Measurements from ENCODE around the gene WDR37.
"Not testable (repeated sequence)": the region's sequence is repeated elsewhere in the genome, so short reads cannot be mapped to it uniquely, and the experiment has no call there.

The WDR37 gene

GRCh38 chr10:1056326-1057105 lies at the start of gene WDR37:
Gene WDR37, plus strand, starts transcription at chr10:1056385. Its CDS starts 15,771 bp downstream, at chr10:1072156.
- DNase-seq: peak; percentile 55 to 73

- DNase-seq: no peak
These were observed 49.6 kb upstream of the WDR37 start for GRCh38 chr10:1006573-1006972.

DNA sequence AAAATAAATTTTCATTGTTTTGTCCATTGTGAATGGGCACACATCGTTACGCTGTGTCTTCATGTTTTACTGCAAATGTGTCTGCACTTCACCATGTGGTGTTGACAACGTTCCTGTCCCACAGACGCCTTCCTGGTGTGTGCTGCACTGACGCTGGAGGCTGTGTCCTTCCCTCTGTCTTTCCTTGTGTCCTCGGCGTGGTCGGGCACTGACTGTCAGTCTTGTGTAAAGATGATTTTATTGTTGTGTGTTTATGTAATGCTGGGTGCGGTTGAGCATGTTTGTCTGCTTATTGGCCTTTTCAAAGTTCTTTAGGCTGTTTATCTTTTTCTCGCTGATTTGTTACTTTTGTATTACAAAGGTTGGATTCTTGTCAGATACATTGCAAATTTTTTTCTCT lies 48.6 kb upstream of the WDR37 start:
- no peak for DNase-seq

DNA sequence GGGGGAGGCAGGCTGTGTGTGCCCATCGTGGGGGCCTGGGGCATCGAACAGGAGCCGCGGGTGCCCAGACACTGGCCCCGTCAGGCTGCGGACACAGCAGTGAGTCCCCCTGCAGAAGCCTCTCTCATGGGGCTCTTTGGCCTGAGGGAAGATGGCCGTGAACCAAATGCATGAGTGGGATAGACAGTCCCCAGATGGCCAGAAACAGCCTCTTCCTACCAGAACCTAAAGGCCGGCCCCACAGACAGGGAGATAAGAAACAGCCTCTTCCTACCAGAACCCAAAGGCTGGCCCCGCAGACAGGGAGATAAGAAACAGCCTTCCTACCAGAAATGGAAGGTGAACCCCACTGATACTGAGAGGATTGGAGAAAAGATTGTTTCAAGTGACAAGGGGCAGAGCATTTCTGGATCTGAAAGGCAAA lies 47.1 kb upstream of the WDR37 start:
- DNase-seq: no peak

DNA sequence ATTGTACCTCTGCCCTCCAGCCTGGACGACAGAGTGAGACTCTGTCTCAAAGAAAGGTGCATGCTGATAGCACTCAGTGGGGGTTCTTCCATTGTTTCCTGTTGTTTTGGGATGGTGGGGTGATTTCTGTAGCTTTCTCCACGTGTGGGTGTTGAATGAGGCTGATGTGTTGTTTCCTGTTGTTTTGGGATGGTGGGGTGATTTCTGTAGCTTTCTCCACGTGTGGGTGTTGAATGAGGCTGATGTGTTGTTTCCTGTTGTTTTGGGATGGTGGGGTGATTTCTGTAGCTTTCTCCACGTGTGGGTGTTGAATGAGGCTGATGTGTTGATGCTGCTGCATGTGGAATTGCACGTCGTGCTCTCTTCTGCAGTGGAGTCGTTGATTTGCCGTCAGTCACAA lies 46.2 kb upstream of the WDR37 start:
- not testable (repeated sequence) for DNase-seq

- DNase-seq: no peak
These were observed 45.5 kb upstream of the WDR37 start for GRCh38 chr10:1010703-1011102.

DNA sequence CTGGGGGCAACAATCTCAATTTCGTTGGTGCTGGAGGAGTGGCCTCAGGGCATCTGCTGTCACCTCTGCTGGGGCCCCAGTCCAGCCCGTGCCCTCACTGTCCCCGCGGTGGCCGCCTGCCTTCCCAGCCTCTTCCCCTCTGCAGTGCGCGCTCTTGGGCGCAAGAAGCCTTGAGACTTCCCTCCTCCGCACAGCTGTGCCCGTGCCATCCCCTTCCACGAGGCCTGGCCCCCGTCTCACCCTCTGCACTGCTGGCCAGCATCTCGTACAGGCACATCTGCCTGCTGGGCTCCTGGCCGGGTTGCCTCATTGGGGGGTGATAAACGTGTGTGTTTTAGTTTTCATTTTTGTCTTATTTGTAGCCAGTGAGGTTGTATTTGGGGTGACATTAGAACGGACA lies 44.5 kb upstream of the WDR37 start:
- DNase-seq: no peak

DNA sequence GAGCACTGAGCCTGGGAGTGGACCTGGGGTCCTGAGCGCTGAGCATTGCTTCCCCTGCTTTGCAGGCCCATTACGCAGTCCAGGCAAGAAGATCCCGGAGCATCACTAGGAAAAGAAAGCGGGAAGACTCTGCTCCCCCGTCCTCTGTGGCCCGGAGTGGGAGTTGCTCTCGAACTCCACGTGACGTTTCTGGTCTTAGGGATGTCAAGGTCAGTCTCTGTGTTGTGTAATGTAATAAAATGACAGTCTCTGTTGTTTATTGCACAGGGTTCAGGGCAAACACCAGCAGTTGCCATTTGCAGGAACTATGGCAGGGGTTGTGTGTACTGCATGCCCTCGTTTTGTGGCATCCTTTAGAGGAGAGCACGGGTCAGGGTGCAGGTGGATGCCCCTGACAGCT lies 40.5 kb upstream of the WDR37 start:
- DNase-seq: no peak

GRCh38 chr10:1019362-1019761 lies 36.8 kb upstream of the WDR37 start:
- no peak for DNase-seq

DNA sequence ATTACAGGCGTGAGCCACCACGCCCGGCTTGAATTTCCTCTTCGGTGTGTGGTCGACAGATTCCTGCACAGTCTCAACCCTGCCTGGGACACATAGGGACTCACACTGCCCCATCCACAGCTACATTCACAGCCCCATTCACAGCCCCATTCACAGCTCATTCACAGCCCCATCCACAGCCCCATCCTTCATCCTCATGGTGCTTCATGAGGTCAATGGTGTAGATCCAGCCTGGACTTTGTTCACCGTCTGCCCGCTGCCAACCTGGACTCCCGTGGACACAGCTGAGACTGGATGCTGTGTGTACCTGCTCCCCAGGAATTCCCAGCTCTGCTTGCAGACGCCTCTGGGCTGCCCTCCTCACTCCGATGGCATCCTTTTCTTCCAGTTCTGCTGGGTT lies 35.7 kb upstream of the WDR37 start:
- no peak for DNase-seq

- no peak for DNase-seq
These were observed 35.2 kb upstream of the WDR37 start for GRCh38 chr10:1020958-1021357.

DNA sequence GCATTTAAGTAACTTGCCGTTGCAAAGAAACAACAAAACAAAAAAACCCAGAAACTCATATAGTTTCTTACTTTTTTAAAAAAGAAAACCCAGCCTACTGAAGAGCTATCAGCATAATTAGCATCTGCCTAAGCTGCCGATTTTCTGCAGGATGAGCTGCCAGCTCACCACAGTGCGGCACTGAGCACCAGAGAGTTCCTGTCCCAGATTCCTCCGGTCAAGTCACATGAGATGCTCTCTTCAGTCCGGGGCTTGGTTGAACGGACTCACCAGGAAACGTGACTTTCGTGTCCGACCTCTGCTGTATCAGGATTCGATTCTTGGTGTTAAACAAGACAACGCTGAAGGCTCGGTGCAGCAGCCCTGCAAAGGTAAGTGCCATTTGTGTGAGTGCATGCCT lies 33.8 kb upstream of the WDR37 start:
- no peak for DNase-seq

GRCh38 chr10:1024103-1024502 lies 32.1 kb upstream of the WDR37 start:
- no peak for DNase-seq

DNA sequence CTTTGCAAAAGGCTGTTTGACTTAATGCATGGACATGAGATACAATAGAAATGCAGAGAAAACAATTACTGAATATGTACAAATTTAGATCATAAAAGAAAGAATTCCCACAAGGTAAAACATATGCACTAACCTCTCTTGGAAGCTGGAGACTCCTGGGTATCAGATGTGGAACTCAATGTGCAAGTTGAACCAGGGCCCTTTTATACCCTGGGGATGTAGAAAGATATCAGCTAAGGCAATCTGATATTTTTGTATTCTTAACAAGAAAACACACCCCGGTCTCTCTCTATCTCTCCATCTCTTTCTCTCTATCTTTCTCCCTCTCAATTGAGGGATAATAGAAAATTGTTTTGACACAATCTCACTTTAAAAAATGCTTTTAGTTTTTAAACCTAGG lies 30.5 kb upstream of the WDR37 start, which contains the start of gene IDI2:
Gene IDI2 (minus strand): TSS at position 177 of the 400 bp plus-strand sequence. CDS start 1,136 bp downstream, outside the sequence.
- no peak for DNase-seq

GRCh38 chr10:1026578-1026977 lies 29.6 kb upstream of the WDR37 start:
- no peak for DNase-seq

DNA sequence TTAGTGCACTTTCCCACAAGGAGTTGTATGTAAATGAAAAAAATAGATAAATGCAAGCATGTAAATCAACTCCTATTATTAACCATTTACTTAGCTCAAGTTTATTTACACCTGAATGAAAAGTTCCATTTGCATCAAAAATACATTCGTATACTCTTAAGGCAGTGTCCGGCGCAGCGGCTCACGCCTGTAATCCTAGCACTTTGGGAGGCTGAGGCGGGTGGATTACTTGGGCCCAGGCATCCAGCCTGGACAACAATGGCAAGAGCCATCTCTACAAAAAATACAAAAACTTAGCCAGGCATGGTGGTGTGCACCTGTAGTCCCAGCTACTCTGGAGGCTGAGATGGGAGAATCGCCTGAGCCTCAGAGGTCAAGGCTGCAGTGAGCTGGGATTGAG lies 26.3 kb upstream of the WDR37 start:
- no peak for DNase-seq

- DNase-seq: no peak
These were observed 22.6 kb upstream of the WDR37 start for GRCh38 chr10:1033601-1034000.

DNA sequence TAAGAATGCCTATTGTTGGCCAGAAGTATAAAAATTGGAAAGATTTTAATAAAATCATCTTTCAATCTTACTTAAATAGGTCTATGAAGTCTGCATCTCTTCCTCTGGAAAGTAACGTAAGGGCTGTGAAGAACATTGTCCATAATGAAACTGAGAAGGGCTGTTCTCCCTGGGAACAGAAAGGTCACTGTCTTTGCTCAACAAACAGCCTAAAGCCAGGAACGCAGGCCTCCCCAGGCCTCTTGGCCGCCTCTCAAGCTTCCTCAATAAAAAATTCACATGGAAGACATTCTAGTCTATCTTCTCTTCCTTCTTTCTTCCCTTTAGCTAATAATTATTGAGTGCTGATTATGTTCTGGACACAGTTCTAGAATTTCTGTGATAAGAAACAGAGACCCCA lies 21.4 kb upstream of the WDR37 start:
- DNase-seq: no peak

- no peak for DNase-seq
These were observed 21.0 kb upstream of the WDR37 start for GRCh38 chr10:1035201-1035600.

- no peak for DNase-seq
These were observed 19.8 kb upstream of the WDR37 start for GRCh38 chr10:1036341-1036791.

DNA sequence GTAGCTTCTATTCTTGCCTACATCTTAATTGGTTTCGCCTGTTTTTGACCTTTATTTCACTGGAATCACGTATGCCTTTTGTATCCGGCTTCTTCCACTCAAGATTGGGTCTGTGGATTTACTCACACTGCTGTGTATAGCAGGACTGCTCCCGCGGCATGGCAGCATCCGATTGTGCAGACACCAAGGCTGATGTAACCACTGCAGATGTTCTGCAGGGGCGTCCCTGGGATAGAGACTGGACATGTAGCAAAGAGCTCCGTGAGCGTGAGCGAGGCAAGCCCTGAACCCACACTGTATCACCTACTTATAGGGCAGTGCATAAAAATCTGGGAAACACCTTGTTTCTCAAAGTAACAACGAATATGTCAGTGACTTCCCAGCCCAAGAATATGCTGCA lies 19.1 kb upstream of the WDR37 start:
- no peak for DNase-seq

- not testable (repeated sequence) for DNase-seq
These were observed 17.4 kb upstream of the WDR37 start for GRCh38 chr10:1038769-1039168.

DNA sequence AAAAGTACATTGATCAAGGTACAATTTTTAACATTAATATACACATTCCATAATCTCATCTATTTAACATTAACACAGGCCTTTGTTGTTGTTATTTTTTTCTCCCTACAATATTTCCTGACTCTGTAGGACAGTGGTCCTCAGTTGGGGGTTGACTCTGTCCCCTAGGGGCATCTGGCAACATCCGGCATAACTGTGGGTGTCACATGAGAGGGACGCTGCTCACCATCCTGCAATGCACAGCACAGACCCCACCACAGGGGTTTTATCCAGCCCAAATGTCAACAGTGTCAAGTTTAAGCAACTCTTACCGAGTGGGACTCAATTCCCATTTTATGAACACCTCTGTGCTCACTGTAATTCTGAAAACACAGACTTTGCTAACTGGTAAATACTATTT lies 16.1 kb upstream of the WDR37 start:
- DNase-seq: no peak

DNA sequence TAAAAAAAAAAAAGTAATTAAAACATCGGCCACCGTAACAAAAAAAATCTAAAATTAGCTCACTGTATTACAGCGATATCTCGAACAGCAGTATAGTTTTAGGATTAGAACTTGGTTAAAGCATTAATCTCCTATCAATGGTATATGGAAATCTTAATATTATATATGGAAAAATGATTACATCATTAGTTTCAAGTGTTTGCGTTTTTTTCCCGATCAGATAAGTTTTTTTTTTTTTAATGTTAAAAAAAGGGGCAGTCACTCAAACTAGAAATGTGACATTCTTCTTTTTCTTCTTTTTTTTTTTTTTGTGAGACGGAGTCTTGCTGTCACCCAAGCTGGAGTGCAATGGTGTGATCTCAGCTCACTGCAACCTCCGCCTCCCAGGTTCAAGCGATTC lies 14.7 kb upstream of the WDR37 start:
- no peak for DNase-seq

GRCh38 chr10:1043532-1043995 lies 12.6 kb upstream of the WDR37 start:
- DNase-seq: no peak
